HCT116 (cell line): ENCODE results near the gene NNT. TPM values are rescaled to one million over a fixed set of nuclear protein-coding genes. Genes with fewer than 3 reads are reported as not detected.

Source experiments
- ATAC-seq: fragments of 200-7000 bp; cut with Tn5 transposase; 2 replicates; pipeline ENCODE4 v1.9.1; 2020; ENCODE audit warnings: mild to moderate bottlenecking, moderate library complexity
- BruUV-seq: library from RNA; stranded (reverse); fragments of 400-500 nt; replicated peaks from 2 replicates; lab custom pipeline; 2021; lab: Mats Ljungman, UMichigan
- CTCF ChIA-PET: fragments of 300-600 bp; sonication (Branson Sonifier 250); formaldehyde crosslinking; loops from one replicate; lab custom pipeline; 2021; ENCODE audit warnings: antibody characterized with exemption; lab: Charles Lee
- POLR2A ChIA-PET: fragments of 300-600, 350-600 bp; sonication (Branson Sonifier 250); formaldehyde crosslinking; loops from one replicate; lab custom pipeline; 2021; ENCODE audit warnings: antibody characterized with exemption; lab: Charles Lee
- RAD21 ChIA-PET, 2 experiments: fragments of 300-600 bp; sonication (Branson Sonifier 250); formaldehyde crosslinking; loops; one replicate each; lab custom pipeline; 2023; ENCODE audit warnings: low total read pairs in 2 of 2; ENCODE audit not compliant: uncharacterized antibody in 2 of 2, unreplicated experiment in 2 of 2, low non-redundant PET in 1 of 2; lab: Charles Lee
- DNase-seq: peaks from one replicate; pipeline ENCODE4 v3.0.0-alpha.2; 2010; ENCODE audit warnings: low read depth, low spot score
- H2AFZ ChIP-seq: fragments of 200-600 bp; shearing (Covaris generic), sonication (generic); 2 replicates; pipeline ENCODE4 v1.6.1; 2017; ENCODE audit warnings: low read depth, mixed run types, mixed read lengths, antibody characterized with exemption, low read length; ENCODE audit not compliant: poor library complexity, severe bottlenecking
- H3K27ac ChIP-seq: 2 replicates; pipeline ENCODE4 v1.5.1; 2012; ENCODE audit warnings: low read depth, low read length
- H3K27me3 ChIP-seq: fragments of 200-600 bp; sonication (generic); 2 replicates; pipeline ENCODE4 v1.6.1; 2016; ENCODE audit warnings: mixed run types, low read length, mixed read lengths; ENCODE audit not compliant: insufficient read depth
- H3K36me3 ChIP-seq, 2 experiments: fragments of 200-500 bp in 1 of 2; fragments of 200-600 bp in 1 of 2; sonication (Bioruptor generic) in 1 of 2; sonication (generic) in 1 of 2; 2 replicates each; pipeline versions ENCODE4 v1.5.1 to v1.6.1; 2014 to 2016; ENCODE audit warnings: low read length in 2 of 2, inconsistent platforms in 1 of 2, mixed read lengths in 1 of 2, mixed run types in 1 of 2; ENCODE audit not compliant: insufficient read depth in 2 of 2, control insufficient read depth in 1 of 2
- H3K4me1 ChIP-seq, 2 experiments: fragments of 200-600 bp in 1 of 2; sonication (generic) in 1 of 2; 2 replicates each; pipeline versions ENCODE4 v1.5.1 to v1.6.1; 2012 to 2017; ENCODE audit warnings: low read length in 2 of 2, inconsistent platforms in 1 of 2, mild to moderate bottlenecking in 1 of 2, mixed read lengths in 1 of 2, mixed run types in 1 of 2, moderate library complexity in 1 of 2; ENCODE audit not compliant: insufficient read depth in 2 of 2, control insufficient read depth in 1 of 2
- H3K4me2 ChIP-seq: fragments of 200-600 bp; sonication (generic); 2 replicates; pipeline ENCODE4 v1.6.1; 2017; ENCODE audit warnings: mixed run types, low read length, mixed read lengths
- H3K4me3 ChIP-seq, 2 experiments: fragments of 200-600 bp in 1 of 2; sonication (generic) in 1 of 2; replicated peaks in 1 of 2; 2 replicates each; pipeline ENCODE4 v1.5.1; 2011 to 2016; ENCODE audit warnings: low read length in 2 of 2, control low read depth in 1 of 2, low read depth in 1 of 2, mild to moderate bottlenecking in 1 of 2, mixed read lengths in 1 of 2, mixed run types in 1 of 2
- H3K79me2 ChIP-seq: fragments of 200-600 bp; sonication (generic); 2 replicates; pipeline ENCODE4 v1.6.1; 2017; ENCODE audit warnings: mild to moderate bottlenecking, mixed run types, low read length, moderate library complexity, mixed read lengths; ENCODE audit not compliant: insufficient read depth
- H3K9ac ChIP-seq: fragments of 200-600 bp; sonication (generic); 2 replicates; pipeline ENCODE4 v1.6.1; 2016; ENCODE audit warnings: low read length, mixed read lengths
- H3K9me2 ChIP-seq: fragments of 200-600 bp; sonication (generic), shearing (Covaris generic); 2 replicates; pipeline ENCODE4 v1.6.1; 2017; ENCODE audit warnings: mixed run types, mild to moderate bottlenecking, moderate library complexity; ENCODE audit not compliant: insufficient read depth
- H3K9me3 ChIP-seq, 2 experiments: fragments of 200-500 bp in 1 of 2; fragments of 200-600 bp in 1 of 2; sonication (Bioruptor generic) in 1 of 2; sonication (generic) in 1 of 2; 2 replicates each; pipeline ENCODE4 v1.6.1; 2014 to 2017; ENCODE audit warnings: low read length in 2 of 2, mixed read lengths in 2 of 2, inconsistent platforms in 1 of 2, low read depth in 1 of 2, mild to moderate bottlenecking in 1 of 2, mixed run types in 1 of 2, moderate library complexity in 1 of 2; ENCODE audit not compliant: control insufficient read depth in 1 of 2, insufficient read depth in 1 of 2
- H4K20me1 ChIP-seq: fragments of 200-600 bp; sonication (generic), shearing (Covaris generic); 2 replicates; pipeline ENCODE4 v1.6.1; 2017; ENCODE audit warnings: mixed run types, mild to moderate bottlenecking, moderate library complexity; ENCODE audit not compliant: insufficient read depth
- CBX3 ChIP-seq: IDR thresholded peaks from 2 replicates; pipeline ENCODE4 v1.6.1; 2012; ENCODE audit warnings: low read depth
- CEBPB ChIP-seq: IDR thresholded peaks from 2 replicates; pipeline ENCODE4 v1.6.1; 2012; ENCODE audit warnings: low read depth
- EZH2 ChIP-seq: fragments of 200-600 bp; sonication (generic); IDR thresholded peaks from 2 replicates; pipeline ENCODE4 v1.6.1; 2017; ENCODE audit warnings: antibody characterized with exemption, mixed run types
- FOSL1 ChIP-seq: IDR thresholded peaks from 2 replicates; pipeline ENCODE4 v1.6.1; 2012; ENCODE audit warnings: low read depth
- JUND ChIP-seq: IDR thresholded peaks from 2 replicates; pipeline ENCODE4 v1.6.1; 2012
- POLR2A ChIP-seq: IDR thresholded peaks from 2 replicates; pipeline ENCODE4 v1.7.0; 2011; ENCODE audit warnings: borderline replicate concordance; ENCODE audit not compliant: insufficient read depth, insufficient read length; ENCODE audit errors: extremely low read depth
- POLR2AphosphoS5 ChIP-seq: IDR thresholded peaks from 2 replicates; pipeline ENCODE4 v1.6.1; 2011; ENCODE audit warnings: mild to moderate bottlenecking, low read depth, low read length, moderate library complexity
- RAD21 ChIP-seq: IDR thresholded peaks from 2 replicates; pipeline ENCODE4 v1.6.1; 2012; ENCODE audit warnings: low read depth, mild to moderate bottlenecking
- REST ChIP-seq: IDR thresholded peaks from 2 replicates; pipeline ENCODE4 v1.6.1; 2012; ENCODE audit warnings: low read depth
- SIN3A ChIP-seq: IDR thresholded peaks from 2 replicates; pipeline ENCODE4 v1.6.1; 2012; ENCODE audit warnings: low read depth
- SP1 ChIP-seq: IDR thresholded peaks from 2 replicates; pipeline ENCODE4 v1.6.1; 2012; ENCODE audit warnings: low read depth
- SRF ChIP-seq: IDR thresholded peaks from 2 replicates; pipeline ENCODE4 v1.6.1; 2012; ENCODE audit warnings: low read depth
- TCF7L2 ChIP-seq: IDR thresholded peaks from 2 replicates; pipeline ENCODE4 v1.7.0; 2011; ENCODE audit warnings: borderline replicate concordance, inconsistent platforms; ENCODE audit not compliant: insufficient read depth, insufficient read length; ENCODE audit errors: extremely low read depth
- YY1 ChIP-seq: IDR thresholded peaks from 2 replicates; pipeline ENCODE4 v1.6.1; 2011; ENCODE audit warnings: low read length, low read depth, moderate library complexity, mild to moderate bottlenecking; ENCODE audit not compliant: insufficient replicate concordance; ENCODE audit errors: extremely low read depth
- ZBTB33 ChIP-seq: IDR thresholded peaks from 2 replicates; pipeline ENCODE4 v1.6.1; 2011; ENCODE audit warnings: mild to moderate bottlenecking, low read length, moderate library complexity; ENCODE audit not compliant: insufficient replicate concordance; ENCODE audit errors: extremely low read depth
- ZFX ChIP-seq: fragments of 450-650 bp; IDR thresholded peaks from 2 replicates; pipeline ENCODE4 v1.6.1; 2017
- intact Hi-C: fragments of 100-400 bp; cut with micrococcal nuclease; formaldehyde crosslinking; loops from 2 replicates; pipeline ENCODE4 v1.10.0; 2022
- total RNA-seq: library from RNA; stranded (reverse); gene quantifications from one replicate; pipeline ENCODE4 v1.2.1, GENCODE V29; 2021; ENCODE audit not compliant: unreplicated experiment
- TF ChIP-seq, protein P1 (sequence below): IDR thresholded peaks from 2 replicates; pipeline ENCODE4 v1.6.1; 2012
- TF ChIP-seq, protein P2 (sequence below): IDR thresholded peaks from 2 replicates; pipeline ENCODE4 v1.6.1; 2012

The NNT gene
- total RNA-seq, 1 experiment from 2014 or later = 0.32 TPM

- TF ChIP-seq ZBTB33 (no peak), POLR2A (no peak)
These were observed 44.8 kb downstream of the NNT start (continued) for GRCh38 chr5:43647789-43648188.

- Histone ChIP-seq H3K4me1 (no peaks in the 10 kb centered on the region), H4K20me1 (no peaks in the 10 kb centered on the region), H3K27me3 (no peaks in the 10 kb centered on the region), H3K9me2 (no peaks in the 10 kb centered on the region), H3K9ac (no peak overlapping the region), H3K9me3 (no peaks in the 10 kb centered on the region), H3K4me2 (no peak overlapping the region), H3K27ac (no peak overlapping the region), H3K36me3 (no peaks in the 10 kb centered on the region), H2AFZ (no peak overlapping the region), H3K79me2 (no peaks in the 10 kb centered on the region), H3K4me3 (no peak overlapping the region)
- ChIA-PET RAD21 (no interaction called here), CTCF (interaction anchor here (2.2 kb wide), 1 partner anchor 18 kb away, joined by 13 read pairs; no protein-coding TSS in a partner anchor), POLR2A (no interaction called here)
- ATAC-seq (no peak), DNase-seq (no peak)
- BruUV-seq = no TSS peak
- intact Hi-C loops = no loop called here
- TF ChIP-seq SIN3A (no peak), ZBTB33 (no peak), SP1 (no peak), POLR2A (no peak), SRF (no peak), YY1 (no peak), POLR2AphosphoS5 (no peak), JUND (no peak), ZFX (no peak), FOSL1 (no peak), EZH2 (no peak), REST (no peak), CBX3 (no peak), RAD21 (no peak), CEBPB (no peak), TCF7L2 (no peak)
- TF ChIP-seq, protein P1, sequence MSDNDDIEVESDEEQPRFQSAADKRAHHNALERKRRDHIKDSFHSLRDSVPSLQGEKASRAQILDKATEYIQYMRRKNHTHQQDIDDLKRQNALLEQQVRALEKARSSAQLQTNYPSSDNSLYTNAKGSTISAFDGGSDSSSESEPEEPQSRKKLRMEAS = no peak
- TF ChIP-seq, protein P2, sequence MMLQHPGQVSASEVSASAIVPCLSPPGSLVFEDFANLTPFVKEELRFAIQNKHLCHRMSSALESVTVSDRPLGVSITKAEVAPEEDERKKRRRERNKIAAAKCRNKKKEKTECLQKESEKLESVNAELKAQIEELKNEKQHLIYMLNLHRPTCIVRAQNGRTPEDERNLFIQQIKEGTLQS = no peak
These were observed 45.6 kb downstream of the NNT start for GRCh38 chr5:43648499-43649124.
